ENCODE measurements around the gene NSUN4.
"Not testable (repeated sequence)": the region's sequence is repeated elsewhere in the genome, so short reads cannot be mapped to it uniquely, and the experiment has no call there.

The NSUN4 gene

DNA sequence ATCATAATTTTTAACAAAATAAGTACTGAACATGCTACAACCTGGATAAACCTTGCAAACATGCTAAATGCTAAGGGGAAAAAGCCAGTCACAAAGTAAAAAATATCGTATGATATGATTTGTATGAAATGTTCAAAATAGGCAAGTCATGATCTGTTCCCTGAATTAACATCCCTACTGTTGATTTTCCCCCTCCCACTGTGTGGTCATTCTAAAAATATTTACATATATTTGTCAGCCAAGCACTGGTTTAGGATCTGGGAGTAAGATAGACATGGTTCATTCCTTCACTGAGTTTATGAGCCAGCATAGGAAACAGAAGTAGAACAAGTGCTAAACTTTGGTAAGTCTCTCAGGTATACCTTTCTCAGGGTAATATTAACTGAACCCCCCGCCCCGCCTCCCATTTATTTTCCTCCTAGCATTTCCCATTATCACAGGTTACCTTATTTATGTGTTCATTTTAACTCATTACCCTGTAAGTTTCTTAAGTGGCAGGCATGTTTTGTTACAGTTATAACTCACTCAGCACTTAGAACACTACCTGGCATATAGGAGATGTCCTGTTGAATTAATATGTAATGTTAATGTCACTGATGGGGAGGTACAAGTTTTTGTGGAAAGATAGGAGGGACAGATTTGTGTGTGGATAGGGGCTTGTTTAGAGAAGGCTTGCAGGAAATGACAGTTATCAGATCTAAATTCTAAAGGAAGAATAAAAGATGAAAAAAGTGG, 24.8 kb upstream of the NSUN4 start:
- no peak for DNase-seq (ENCODE audit: low read depth, low spot score)
- H3K4me1 ChIP-seq (ENCODE audit: insufficient read depth, insufficient read length) = peaks cover 8% of the 10 kb centered on the region
- TF ChIP-seq YY1 (IDR thresholded peaks at IDR 0.05; ENCODE audit: insufficient read depth, insufficient read length) (no peak), SUZ12 (IDR thresholded peaks at IDR 0.05; ENCODE audit: extremely low read depth, insufficient read depth, insufficient read length) (no peak)
- peaks cover 68% of the 10 kb centered on the region for H3K36me3 ChIP-seq (ENCODE audit: insufficient read depth, insufficient read length, low read length)
- H3K9ac ChIP-seq (ENCODE audit: insufficient read length, low read depth) = no peak overlapping the region
- H3K27me3 ChIP-seq (ENCODE audit: insufficient read depth, insufficient read length) = no peaks in the 10 kb centered on the region
- H3K4me3 ChIP-seq (ENCODE audit: insufficient read length, low read depth) = no peak overlapping the region
- no peaks in the 10 kb centered on the region for H3K9me3 ChIP-seq (ENCODE audit: insufficient read depth, low read length)

DNA sequence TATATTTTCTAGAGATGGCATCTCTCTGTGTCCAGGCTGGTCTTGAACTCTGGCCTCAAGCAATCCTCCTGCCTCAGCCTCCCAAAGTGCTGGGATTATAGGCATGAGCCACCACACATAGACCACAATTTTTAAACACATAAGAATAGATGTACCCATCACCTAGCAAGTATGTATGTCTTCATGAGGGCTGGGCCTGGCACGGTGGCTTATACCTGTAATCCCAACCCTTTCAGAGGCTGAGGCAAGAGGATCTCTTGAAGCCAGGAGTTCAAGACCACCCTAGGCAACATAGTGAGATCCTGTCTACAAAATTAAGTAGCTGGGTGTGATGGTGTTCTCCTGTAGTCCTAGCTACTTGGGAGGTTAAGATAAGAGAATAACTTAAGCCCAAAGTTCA, 23.3 kb upstream of the NSUN4 start:
- DNase-seq (ENCODE audit: low read depth, low spot score) = no peak
- Histone ChIP-seq H3K36me3 (ENCODE audit: insufficient read depth, insufficient read length, low read length) (peaks cover 54% of the 10 kb centered on the region), H3K4me3 (ENCODE audit: insufficient read length, low read depth) (no peak overlapping the region), H3K9ac (ENCODE audit: insufficient read length, low read depth) (no peak overlapping the region), H3K9me3 (ENCODE audit: insufficient read depth, low read length) (no peaks in the 10 kb centered on the region), H3K27me3 (ENCODE audit: insufficient read depth, insufficient read length) (no peaks in the 10 kb centered on the region), H3K4me1 (ENCODE audit: insufficient read depth, insufficient read length) (peaks cover 11% of the 10 kb centered on the region)
- TF ChIP-seq ZNF274 (IDR thresholded peaks at IDR 0.05; ENCODE audit: low read depth, low read length) = no peak
- TF ChIP-seq YY1 (IDR thresholded peaks at IDR 0.05; ENCODE audit: insufficient read depth, insufficient read length) = no peak
- TF ChIP-seq SUZ12 (IDR thresholded peaks at IDR 0.05; ENCODE audit: extremely low read depth, insufficient read depth, insufficient read length) = no peak

DNA sequence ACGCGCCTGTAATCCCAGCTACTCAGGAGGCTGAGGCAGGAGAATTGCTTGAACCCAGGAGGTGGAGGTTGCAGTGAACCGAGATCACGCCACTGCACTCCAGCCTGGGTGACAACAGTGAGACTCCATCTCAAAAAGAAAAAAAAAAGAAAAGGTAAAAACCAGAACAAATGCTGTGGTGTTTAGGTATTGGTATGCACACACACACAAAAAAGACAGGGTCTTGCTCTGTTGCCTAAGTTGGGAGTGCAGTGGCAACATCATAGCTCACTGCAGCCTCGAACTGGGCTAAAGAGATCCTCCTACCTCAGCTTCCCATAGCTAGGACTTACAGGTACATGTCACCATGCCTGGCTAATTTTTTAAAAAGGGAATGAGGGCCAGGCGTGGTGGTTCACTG, 21.3 kb upstream of the NSUN4 start:
- Histone ChIP-seq H3K9ac (ENCODE audit: insufficient read length, low read depth) (peak overlapping the region; percentile 4), H3K36me3 (ENCODE audit: insufficient read depth, insufficient read length, low read length) (peaks cover 36% of the 10 kb centered on the region), H3K4me1 (ENCODE audit: insufficient read depth, insufficient read length) (peaks cover 11% of the 10 kb centered on the region)
- H3K27me3 ChIP-seq (ENCODE audit: insufficient read depth, insufficient read length); DNase-seq (ENCODE audit: low read depth, low spot score); H3K9me3 ChIP-seq (ENCODE audit: insufficient read depth, low read length); H3K4me3 ChIP-seq (ENCODE audit: insufficient read length, low read depth): not testable (repeated sequence)

DNA sequence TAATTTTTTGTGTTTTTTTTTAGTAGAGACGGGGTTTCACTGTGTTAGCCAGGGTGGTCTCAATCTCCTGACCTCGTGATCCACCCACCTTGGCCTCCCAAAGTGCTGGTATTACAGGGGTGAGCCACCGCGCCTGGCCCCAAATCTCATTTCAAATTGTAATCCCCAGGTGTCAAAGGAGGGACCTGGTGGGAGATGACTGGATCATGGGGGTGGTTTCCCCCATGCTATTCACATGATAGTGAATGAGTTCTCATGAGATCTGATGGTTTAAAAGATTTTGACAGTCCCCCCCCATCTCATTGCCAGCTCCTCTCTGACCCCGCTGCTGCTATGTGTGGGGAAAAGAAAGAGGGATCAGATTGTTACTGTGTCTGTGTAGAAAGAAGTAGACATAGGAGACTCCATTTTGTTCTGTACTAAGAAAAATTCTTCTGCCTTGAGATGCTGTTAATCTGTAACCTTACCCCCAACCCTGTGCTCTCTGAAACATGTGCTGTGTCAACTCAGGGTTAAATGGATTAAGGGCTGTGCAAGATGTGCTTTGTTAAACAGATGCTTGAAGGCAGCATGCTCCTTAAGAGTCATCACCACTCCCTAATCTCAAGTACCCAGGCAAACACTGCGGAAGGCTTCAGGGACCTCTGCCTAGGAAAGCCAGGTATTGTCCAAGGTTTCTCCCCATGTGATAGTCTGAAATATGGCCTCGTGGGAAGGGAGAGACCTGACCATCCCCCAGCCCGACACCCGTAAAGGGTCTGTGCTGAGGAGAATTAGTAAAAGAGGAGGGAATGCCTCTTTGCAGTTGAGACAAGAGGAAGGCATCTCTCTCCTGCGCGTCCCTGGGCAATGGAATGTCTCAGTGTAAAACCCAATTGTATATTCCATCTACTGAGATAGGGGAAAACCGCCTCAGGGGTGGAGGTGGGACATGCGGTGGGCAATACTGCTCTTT, 20.4 kb upstream of the NSUN4 start:
- not testable (repeated sequence) for H3K9ac ChIP-seq (ENCODE audit: insufficient read length, low read depth)
- peaks cover 28% of the 10 kb centered on the region for H3K36me3 ChIP-seq (ENCODE audit: insufficient read depth, insufficient read length, low read length)

DNA sequence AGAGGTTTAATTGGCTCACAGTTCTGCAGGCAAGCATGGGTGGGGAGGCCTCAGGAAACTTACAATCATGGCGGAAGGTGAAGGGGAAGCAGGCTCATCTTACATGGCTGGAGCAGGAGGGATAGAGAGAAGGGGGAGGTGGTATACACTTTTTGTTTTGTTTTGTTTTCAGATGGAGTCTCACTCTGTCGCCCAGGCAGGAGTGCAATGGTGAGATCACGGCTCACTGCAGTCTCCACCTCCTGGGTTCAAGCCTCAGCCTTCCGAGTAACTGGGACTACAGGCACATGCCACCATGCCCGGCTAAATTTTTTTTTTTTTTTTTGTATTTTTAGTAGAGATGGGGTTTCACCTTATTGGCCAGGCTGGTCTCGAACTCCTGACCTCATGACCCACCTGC, 18.4 kb upstream of the NSUN4 start:
- not testable (repeated sequence) for H3K9me3 ChIP-seq (ENCODE audit: insufficient read depth, low read length); H3K4me3 ChIP-seq (ENCODE audit: insufficient read length, low read depth); H3K36me3 ChIP-seq (ENCODE audit: insufficient read depth, insufficient read length, low read length); H3K27me3 ChIP-seq (ENCODE audit: insufficient read depth, insufficient read length); H3K9ac ChIP-seq (ENCODE audit: insufficient read length, low read depth); DNase-seq (ENCODE audit: low read depth, low spot score)
- H3K4me1 ChIP-seq (ENCODE audit: insufficient read depth, insufficient read length) = peaks cover 11% of the 10 kb centered on the region

More for the DNA sequence above, 20.4 kb upstream of the NSUN4 start:
- H3K9me3 ChIP-seq (ENCODE audit: insufficient read depth, low read length); H3K4me3 ChIP-seq (ENCODE audit: insufficient read length, low read depth); H3K27me3 ChIP-seq (ENCODE audit: insufficient read depth, insufficient read length); DNase-seq (ENCODE audit: low read depth, low spot score): not testable (repeated sequence)
- peaks cover 11% of the 10 kb centered on the region for H3K4me1 ChIP-seq (ENCODE audit: insufficient read depth, insufficient read length)

DNA sequence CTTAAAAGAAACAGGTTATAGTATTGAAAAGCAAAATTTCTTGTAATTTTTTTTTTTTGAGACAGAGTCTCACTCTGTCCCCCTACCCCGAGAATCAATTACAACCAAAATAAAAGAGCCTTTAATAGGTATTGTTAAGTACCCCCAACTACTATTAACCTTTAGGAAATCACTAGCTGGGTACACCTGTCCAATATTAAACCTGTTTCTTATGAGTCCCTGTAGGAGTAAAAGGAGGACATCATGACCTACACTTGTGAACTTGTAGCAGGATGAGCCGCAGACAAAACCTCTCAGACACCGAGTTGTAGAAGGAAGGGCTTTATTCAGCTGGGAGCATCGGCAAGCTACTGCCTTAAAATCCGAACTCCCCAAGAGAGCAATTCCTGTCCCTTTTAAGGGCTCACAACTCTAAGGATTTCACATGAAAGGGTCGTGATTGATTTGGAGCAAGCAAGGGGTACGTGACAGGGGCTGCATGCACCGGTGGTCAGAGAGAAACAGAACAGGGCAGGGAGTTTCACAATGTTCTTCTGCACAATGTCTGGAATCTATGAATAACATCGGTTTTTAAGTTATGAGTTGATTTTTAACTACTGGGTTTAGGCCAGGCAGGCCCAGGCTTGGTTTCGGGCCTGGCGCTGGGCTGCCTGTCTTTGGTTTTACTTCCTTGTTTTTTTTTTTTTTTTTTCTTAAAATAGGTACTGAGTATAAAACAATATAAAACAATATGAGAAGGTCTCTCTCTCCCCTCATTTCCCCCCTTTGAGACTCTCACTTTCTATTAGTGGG, 15.1 kb upstream of the NSUN4 start:
- H3K9ac ChIP-seq (ENCODE audit: insufficient read length, low read depth); H3K27me3 ChIP-seq (ENCODE audit: insufficient read depth, insufficient read length); DNase-seq (ENCODE audit: low read depth, low spot score); H3K9me3 ChIP-seq (ENCODE audit: insufficient read depth, low read length); H3K4me1 ChIP-seq (ENCODE audit: insufficient read depth, insufficient read length); H3K36me3 ChIP-seq (ENCODE audit: insufficient read depth, insufficient read length, low read length); H3K4me3 ChIP-seq (ENCODE audit: insufficient read length, low read depth): not testable (repeated sequence)

DNA sequence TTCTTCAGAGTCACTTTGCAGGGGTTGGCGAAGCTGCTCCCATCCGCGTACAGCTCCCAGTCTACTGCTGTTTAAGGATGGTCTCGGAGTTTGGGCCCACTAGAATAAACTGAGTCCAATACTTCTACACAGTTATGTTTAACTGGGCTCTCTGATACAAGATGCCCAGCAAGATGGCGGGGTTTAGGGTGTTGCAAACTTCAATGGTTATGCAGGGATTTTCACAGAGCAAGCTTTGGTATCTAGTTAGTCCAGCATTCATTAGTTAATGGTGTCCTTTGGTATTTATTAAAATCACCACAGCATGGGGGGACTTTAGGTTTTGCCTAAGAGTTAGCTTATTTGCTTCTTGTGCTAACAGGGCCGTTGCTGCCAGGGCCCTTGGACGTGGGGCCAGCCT, 12.4 kb upstream of the NSUN4 start:
- DNase-seq (ENCODE audit: low read depth, low spot score); H3K4me1 ChIP-seq (ENCODE audit: insufficient read depth, insufficient read length); H3K9me3 ChIP-seq (ENCODE audit: insufficient read depth, low read length); H3K27me3 ChIP-seq (ENCODE audit: insufficient read depth, insufficient read length); H3K9ac ChIP-seq (ENCODE audit: insufficient read length, low read depth); H3K4me3 ChIP-seq (ENCODE audit: insufficient read length, low read depth); H3K36me3 ChIP-seq (ENCODE audit: insufficient read depth, insufficient read length, low read length): not testable (repeated sequence)

DNA sequence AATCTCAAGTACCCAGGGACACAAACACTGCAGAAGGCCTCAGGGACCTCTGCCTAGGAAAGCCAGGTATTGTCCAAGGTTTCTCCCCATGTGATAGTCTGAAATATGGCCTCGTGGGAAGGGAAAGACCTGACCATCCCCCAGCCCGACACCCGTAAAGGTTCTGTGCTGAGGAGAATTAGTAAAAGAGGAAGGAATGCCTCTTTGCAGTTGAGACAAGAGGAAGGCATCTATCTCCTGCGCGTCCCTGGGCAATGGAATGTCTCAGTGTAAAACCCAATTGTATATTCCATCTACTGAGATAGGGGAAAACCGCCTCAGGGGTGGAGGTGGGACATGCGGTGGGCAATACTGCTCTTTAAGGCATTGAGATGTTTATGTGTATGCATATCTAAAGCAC, 10.8 kb upstream of the NSUN4 start:
- H3K27me3 ChIP-seq (ENCODE audit: insufficient read depth, insufficient read length); DNase-seq (ENCODE audit: low read depth, low spot score); H3K9me3 ChIP-seq (ENCODE audit: insufficient read depth, low read length); H3K36me3 ChIP-seq (ENCODE audit: insufficient read depth, insufficient read length, low read length); H3K4me3 ChIP-seq (ENCODE audit: insufficient read length, low read depth); H3K9ac ChIP-seq (ENCODE audit: insufficient read length, low read depth); H3K4me1 ChIP-seq (ENCODE audit: insufficient read depth, insufficient read length): not testable (repeated sequence)

DNA sequence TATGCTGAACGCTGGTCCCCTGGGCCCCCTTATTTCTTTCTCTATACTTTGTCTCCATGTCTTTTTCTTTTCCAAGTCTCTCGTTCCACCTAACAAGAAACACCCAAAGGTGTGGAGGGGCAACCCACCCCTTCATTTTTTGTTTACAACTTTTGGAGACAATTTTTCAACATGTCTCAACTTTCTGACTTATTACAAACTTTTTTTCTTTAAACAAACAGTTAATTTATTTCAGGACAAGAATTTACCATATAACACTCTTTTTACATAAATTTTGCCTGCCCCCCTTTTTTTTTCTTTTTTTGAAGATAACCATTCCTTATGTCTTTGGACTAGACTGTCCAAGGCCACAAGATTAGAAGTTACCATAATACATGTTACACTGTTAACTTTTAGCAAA, 10.2 kb upstream of the NSUN4 start:
- H3K9ac ChIP-seq (ENCODE audit: insufficient read length, low read depth); H3K27me3 ChIP-seq (ENCODE audit: insufficient read depth, insufficient read length); H3K4me1 ChIP-seq (ENCODE audit: insufficient read depth, insufficient read length); DNase-seq (ENCODE audit: low read depth, low spot score); H3K36me3 ChIP-seq (ENCODE audit: insufficient read depth, insufficient read length, low read length); H3K9me3 ChIP-seq (ENCODE audit: insufficient read depth, low read length); H3K4me3 ChIP-seq (ENCODE audit: insufficient read length, low read depth): not testable (repeated sequence)

DNA sequence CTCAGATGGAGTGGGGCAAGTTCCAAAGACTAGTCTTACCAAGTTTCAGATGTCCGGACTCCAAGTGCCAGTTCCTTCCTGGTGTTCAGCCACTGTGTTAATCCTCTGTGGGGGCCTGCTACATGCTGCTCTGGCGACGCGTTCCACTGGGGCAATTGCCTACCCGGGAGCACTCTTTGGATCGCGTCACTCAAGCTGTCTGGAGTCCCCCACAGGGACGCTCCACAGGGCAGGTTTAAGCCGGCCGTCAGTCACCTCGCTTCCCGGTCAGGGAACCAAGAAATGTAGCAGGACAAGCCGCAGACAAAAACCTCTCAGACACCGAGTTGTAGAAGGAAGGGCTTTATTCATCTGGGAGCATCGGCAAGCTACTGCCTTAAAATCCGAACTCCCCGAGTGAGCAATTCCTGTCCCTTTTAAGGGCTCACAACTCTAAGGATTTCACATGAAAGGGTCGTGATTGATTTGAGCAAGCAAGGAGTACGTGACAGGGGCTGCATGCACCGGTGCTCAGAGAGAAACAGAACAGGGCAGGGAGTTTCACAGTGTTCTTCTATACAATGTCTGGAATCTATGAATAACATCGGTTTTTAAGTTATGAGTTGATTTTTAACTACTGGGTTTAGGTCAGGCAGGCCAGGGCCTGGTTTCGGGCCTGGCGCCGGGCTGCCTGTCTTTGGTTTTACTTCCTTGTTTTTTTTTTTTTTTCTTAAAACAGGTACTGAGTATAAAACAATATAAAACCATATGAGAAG, 8.6 kb upstream of the NSUN4 start:
- H3K27me3 ChIP-seq (ENCODE audit: insufficient read depth, insufficient read length); DNase-seq (ENCODE audit: low read depth, low spot score); H3K4me3 ChIP-seq (ENCODE audit: insufficient read length, low read depth); H3K9me3 ChIP-seq (ENCODE audit: insufficient read depth, low read length); H3K4me1 ChIP-seq (ENCODE audit: insufficient read depth, insufficient read length); H3K36me3 ChIP-seq (ENCODE audit: insufficient read depth, insufficient read length, low read length): not testable (repeated sequence)
- peak overlapping the region; percentile 50 for H3K9ac ChIP-seq (ENCODE audit: insufficient read length, low read depth)
